Stimulated activated memory B cell treated with anti-CD40 and anti-IgM and Interleukin-4, amounts not matched to agents 10 μg/mL and 1 μg/mL and 100 μg/mL, for 72 hours (primary cell): ENCODE data around the gene GALNT2.
A peak's percentile ranks its signal among the peaks of the same experiment; 100 is the strongest.

Experiments used
- ATAC-seq: fragments of 150-1000 bp; cut with Tn5 transposase; 2 replicates; pipeline ENCODE4 v1.10.0; 2021
- H3K27ac Mint-ChIP-seq: one replicate; pipeline ENCODE4 v1.8.0; 2022; ENCODE audit warnings: mild to moderate bottlenecking, mixed read lengths
- H3K27me3 Mint-ChIP-seq: one replicate; pipeline ENCODE4 v1.8.0; 2022; ENCODE audit warnings: mixed read lengths
- H3K36me3 Mint-ChIP-seq: one replicate; pipeline ENCODE4 v1.8.0; 2022; ENCODE audit warnings: mixed read lengths
- H3K4me1 Mint-ChIP-seq: one replicate; pipeline ENCODE4 v1.8.0; 2022; ENCODE audit warnings: mixed read lengths
- H3K4me3 Mint-ChIP-seq: one replicate; pipeline ENCODE4 v1.8.0; 2022; ENCODE audit warnings: mild to moderate bottlenecking, moderate library complexity, mixed read lengths
- H3K9me3 Mint-ChIP-seq: one replicate; pipeline ENCODE4 v1.8.0; 2022; ENCODE audit warnings: mixed read lengths

GALNT2 gene

DNA sequence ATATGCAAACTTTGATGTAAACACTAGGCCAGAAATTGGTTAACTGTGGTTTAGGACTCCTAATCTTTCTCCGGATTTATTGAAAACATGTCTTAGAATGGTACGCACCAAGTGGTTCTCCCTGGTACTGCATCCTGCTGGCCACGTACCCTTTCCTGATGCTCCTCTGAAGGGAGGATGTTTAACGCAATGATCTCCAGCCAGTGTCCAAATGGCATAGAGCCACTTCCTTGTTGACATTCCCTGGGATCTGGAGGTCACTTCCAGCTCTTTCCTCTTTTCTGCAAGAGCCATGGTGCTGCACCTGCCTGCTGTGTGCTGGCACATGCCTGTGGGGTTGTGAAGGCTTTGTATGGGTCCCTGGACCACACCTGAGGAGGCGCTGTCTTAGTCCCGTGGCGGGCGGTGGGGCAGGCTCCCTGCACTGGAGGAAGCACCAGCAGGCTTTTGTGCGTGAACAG lies 53.9 kb downstream of the GALNT2 start:
- no peaks in the 10 kb centered on the region for H3K9me3 Mint-ChIP-seq
- peak overlapping the region; percentile 97 for H3K27ac Mint-ChIP-seq
- no peaks in the 10 kb centered on the region for H3K27me3 Mint-ChIP-seq
- peaks cover 18% of the 10 kb centered on the region for H3K36me3 Mint-ChIP-seq
- H3K4me1 Mint-ChIP-seq, result peaks cover 86% of the 10 kb centered on the region
- no peak for ATAC-seq
- H3K4me3 Mint-ChIP-seq, result no peak overlapping the region

DNA sequence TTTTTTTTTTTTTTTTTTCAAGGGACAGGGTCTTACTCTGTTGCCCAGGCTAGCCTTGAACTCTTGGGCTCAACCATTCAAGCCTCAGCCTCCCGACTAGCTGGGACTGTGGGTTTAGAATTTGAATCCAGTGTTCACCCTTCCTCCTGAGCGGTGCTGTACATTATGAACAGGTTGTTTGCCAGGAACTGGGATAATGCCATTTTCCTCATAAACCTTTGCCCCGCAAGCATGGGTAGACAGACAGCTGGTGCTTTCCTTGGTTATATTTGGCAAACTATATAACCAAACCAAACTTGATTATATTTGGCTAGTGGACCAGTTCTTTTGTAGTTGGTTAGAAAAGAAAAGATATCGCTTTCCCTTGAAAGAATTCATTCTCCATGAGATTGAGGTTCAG lies 54.9 kb downstream of the GALNT2 start:
- H3K4me1 Mint-ChIP-seq, result peaks cover 95% of the 10 kb centered on the region
- peak overlapping the region; percentile 97 for H3K27ac Mint-ChIP-seq

DNA sequence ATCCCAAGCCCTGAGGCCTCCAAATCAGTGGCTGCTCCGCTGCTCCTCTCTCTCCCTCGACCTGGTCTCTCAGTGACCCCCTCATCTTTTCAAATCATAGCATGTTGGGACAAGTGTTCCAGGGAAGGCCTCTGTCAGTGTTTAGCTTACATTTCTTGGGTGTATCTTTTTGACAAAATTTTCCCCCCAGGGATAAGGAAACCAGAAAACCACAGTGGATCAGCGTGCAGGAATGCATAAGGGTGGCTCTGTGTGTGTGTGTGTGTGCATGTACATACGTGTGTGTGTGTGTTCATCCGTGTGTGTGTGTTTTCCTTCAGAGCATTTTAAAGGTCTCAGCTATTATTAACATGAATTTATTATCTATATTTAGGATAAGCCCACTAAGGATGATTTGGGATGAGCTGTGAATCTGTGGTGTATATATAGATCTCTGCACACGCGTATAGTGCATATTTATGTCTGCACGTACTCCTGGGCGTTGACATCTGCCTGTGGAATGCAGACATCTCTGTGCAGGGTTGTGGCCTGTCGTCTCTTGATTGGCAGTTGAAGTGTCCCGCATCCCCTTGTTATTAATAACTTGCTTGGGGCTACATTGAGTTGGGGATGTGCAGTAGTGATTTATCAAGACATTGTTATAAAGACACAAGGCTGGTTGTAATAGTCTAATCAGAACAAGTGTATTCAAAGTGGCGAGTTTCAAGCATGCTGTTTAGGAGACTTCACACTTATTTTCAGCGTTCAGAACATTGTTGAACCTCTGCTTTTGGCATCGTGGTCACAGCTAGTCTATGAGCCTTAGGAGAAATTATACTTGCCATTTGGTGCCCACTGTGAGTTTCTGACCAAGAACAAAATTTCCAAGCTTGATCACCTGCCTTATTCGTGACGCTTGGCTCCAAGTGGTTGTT lies 55.6 kb downstream of the GALNT2 start:
- ATAC-seq, result no peak
- peaks cover 16% of the 10 kb centered on the region for H3K36me3 Mint-ChIP-seq
- H3K9me3 Mint-ChIP-seq, result no peaks in the 10 kb centered on the region
- H3K27ac Mint-ChIP-seq, result peak overlapping the region; percentile 97
- peak overlapping the region; percentile 66 for H3K4me3 Mint-ChIP-seq
- peaks cover 93% of the 10 kb centered on the region for H3K4me1 Mint-ChIP-seq
- no peaks in the 10 kb centered on the region for H3K27me3 Mint-ChIP-seq

More for the DNA sequence above, 54.9 kb downstream of the GALNT2 start:
- Mint-ChIP-seq H3K36me3 (peaks cover 16% of the 10 kb centered on the region), H3K27me3 (no peaks in the 10 kb centered on the region), H3K9me3 (no peaks in the 10 kb centered on the region), H3K4me3 (no peak overlapping the region)
- no peak for ATAC-seq

DNA sequence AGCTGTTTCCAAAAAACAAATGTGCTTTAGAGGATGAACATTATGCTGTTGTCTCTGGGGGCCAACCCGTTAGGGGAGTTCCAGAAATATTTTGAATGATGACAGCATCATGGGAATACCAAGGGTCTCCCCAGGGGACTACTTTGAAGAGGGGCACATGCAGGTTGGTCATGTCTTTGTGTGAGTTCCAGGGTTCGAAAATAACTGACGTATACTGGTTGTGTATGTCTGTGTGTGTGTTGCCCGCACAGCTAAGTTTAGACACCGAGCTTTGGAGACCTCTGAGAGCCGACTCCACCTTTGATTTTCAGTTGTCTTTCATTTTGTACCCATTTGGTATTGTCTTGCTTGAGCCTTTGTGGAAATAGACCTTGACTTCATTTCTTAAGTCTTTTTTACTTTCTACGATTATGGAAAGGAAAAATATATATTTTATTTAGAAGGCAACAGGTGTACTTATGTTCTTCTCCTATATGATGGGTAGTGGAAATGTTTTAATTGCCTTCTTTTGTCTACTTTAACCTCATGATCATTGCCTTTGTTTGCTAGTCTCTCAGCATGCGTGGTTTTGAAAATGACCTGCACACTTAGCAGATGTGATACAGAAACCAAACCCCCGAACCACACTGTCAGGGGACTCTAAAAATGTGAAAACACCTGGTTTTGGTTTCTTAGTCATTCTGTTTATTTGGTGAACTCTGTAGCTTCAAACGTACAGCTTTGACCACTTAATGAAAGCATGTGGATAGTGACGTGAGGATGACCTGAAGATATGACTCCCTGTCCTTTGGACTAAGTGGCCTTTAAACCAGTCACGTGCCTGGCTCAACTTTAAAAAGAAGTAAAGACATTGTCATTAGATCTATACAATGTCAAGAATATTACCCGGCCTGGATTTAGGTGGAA lies 56.5 kb downstream of the GALNT2 start:
- peak overlapping the region; percentile 97 for H3K27ac Mint-ChIP-seq
- H3K27me3 Mint-ChIP-seq, result no peaks in the 10 kb centered on the region
- H3K9me3 Mint-ChIP-seq, result no peaks in the 10 kb centered on the region
- H3K36me3 Mint-ChIP-seq, result peaks cover 16% of the 10 kb centered on the region
- ATAC-seq, result peak; percentile 93
- H3K4me1 Mint-ChIP-seq, result peaks cover 93% of the 10 kb centered on the region
- H3K4me3 Mint-ChIP-seq, result peak overlapping the region; percentile 66

DNA sequence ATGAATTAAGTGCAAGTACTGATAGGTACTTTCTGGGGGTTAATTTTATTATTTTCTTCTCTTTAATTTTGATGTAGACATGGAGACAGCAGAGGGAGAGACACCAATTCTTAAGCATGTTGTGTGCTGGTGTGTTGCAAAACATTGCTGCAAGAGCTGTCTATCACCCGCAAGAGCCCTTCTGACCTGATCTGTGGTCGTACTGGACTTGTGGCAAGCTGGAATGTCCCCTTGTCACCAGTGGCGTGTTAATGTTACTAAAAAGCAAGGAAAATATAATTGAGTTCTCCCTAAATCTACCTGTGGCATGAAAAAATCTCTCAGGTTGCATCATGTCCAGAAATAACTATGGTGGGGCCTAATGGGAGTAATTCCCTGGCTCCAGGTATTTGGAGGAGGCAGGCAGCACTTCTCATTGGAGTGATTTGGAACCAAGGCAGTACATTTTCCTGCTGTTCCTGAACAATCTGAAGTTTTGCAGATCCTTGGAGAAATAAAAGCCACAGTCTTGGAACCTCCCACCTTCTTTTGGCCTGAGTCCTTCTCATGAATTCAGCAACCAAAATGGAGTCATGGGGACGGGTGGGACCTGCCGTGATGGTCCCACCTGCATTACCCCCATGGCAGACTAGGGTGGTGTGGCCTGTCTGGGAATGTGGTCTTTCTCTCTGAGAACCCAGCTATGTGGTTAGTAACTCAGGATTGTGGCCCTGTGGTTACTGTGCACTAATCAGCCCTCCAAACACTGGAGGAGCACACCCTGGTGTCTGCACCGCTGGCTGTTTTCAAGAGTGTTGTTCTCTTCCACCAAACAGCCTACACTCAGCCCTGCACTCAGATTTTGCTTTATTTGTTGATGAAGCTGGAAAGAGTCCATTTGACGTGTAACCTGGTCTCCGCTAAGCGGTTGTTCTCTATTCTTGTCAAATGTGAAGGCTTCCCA lies 57.4 kb downstream of the GALNT2 start:
- Mint-ChIP-seq H3K4me3 (peak overlapping the region; percentile 66), H3K27ac (peak overlapping the region; percentile 97)
- ATAC-seq, result no peak

DNA sequence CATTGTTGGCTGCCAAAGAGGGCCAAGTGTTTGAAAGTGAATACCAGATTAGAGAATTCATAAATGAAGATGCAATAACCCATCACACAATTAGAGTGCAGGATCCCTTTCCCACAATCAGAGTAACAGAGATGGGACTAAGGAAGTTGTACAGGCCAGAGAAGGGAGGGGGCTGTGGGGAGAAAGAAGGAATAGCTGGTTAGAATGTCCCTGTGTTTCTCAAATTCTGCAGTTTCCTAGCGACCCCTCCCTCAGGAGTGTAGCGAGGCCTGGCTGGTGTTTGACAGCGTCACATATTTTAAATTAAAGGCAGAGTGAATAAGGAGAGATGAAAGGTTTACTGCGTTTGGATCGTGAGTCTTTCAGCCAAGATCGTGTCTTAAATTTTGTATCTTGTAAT lies 58.1 kb downstream of the GALNT2 start:
- ATAC-seq, result no peak
- Mint-ChIP-seq H3K9me3 (no peaks in the 10 kb centered on the region), H3K36me3 (peaks cover 18% of the 10 kb centered on the region), H3K27me3 (no peaks in the 10 kb centered on the region), H3K4me3 (no peak overlapping the region), H3K4me1 (peaks cover 84% of the 10 kb centered on the region), H3K27ac (peak overlapping the region; percentile 97)

More for the DNA sequence above, 57.4 kb downstream of the GALNT2 start:
- Mint-ChIP-seq H3K9me3 (no peaks in the 10 kb centered on the region), H3K27me3 (no peaks in the 10 kb centered on the region), H3K4me1 (peaks cover 86% of the 10 kb centered on the region), H3K36me3 (peaks cover 16% of the 10 kb centered on the region)

DNA sequence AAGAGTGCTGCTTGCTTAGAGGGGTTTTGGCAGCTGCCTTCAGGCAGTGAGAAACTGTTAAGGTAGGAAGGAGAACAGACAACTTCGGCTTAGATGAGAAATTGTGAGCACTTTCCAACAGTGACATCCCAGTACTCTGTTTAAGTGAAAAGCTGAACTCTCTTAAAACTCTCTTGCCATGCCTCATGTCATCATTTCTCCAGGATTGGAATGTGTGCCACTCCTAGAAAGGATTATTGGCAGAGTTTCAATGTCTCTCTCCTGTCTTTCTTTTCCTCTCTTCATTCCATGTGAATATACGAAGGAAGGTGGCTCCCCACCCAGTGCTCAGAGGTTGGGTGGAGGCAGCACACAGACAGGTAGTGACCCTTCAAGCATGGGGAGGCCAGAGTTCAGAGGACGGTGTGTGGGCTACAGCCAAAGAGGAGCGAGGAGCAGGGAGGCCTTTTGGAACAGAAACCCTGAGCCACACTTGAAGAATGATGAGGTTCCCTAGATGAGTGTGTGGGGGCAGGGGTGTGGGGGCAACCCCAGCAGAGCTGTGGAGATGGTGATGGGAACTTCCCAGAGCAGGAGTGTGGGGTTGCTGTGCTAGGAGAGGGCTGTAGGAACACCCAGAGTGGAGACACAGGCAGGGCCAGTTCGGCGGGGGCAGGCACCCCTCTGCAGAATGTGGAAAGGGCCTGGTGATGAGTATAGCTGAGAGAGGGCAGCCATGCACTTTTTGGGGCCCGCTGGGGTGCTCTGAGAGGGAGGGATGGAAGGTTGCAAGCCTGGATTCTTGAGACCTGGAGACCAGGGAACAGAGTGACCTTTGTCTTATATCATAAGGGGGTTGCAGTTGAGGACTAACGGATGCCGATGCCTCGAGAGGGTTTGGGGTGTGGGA lies 58.8 kb downstream of the GALNT2 start:
- Mint-ChIP-seq H3K36me3 (peaks cover 13% of the 10 kb centered on the region), H3K4me1 (peaks cover 83% of the 10 kb centered on the region), H3K27me3 (no peaks in the 10 kb centered on the region), H3K9me3 (no peaks in the 10 kb centered on the region), H3K27ac (peak overlapping the region; percentile 97), H3K4me3 (peak overlapping the region; percentile 27)
- no peak for ATAC-seq

DNA sequence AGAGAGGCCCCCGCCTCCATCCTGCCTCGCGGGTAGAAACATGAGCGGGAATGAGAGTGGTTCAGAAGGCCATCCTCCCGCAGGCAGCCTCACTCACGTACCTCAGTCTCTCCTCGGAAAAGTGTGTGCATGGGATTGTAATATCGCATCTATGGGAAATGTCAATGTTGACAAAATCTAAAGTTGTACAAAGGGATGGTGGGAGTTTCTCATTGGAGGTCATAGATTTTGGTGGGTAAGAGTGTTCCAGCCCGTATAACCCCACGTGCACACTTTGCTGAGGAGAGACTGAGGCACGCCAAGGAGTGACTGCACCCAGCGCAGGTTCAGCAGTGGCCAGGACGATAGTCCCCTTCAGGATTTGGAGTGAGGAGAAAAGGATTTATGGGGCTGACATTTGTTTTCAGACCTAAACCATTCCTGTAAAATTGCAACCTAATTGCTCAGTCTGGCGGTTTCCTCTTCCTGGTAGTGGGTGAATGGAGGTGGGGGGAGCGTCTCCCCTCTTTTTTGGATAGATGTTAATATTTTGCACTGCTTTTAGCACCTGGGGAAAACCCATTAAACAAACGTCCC lies 59.6 kb downstream of the GALNT2 start:
- ATAC-seq, result no peak
- H3K9me3 Mint-ChIP-seq, result no peaks in the 10 kb centered on the region
- peaks cover 80% of the 10 kb centered on the region for H3K4me1 Mint-ChIP-seq
- no peaks in the 10 kb centered on the region for H3K27me3 Mint-ChIP-seq
- H3K27ac Mint-ChIP-seq, result peak overlapping the region; percentile 97
- H3K4me3 Mint-ChIP-seq, result no peak overlapping the region
- H3K36me3 Mint-ChIP-seq, result peaks cover 6% of the 10 kb centered on the region

DNA sequence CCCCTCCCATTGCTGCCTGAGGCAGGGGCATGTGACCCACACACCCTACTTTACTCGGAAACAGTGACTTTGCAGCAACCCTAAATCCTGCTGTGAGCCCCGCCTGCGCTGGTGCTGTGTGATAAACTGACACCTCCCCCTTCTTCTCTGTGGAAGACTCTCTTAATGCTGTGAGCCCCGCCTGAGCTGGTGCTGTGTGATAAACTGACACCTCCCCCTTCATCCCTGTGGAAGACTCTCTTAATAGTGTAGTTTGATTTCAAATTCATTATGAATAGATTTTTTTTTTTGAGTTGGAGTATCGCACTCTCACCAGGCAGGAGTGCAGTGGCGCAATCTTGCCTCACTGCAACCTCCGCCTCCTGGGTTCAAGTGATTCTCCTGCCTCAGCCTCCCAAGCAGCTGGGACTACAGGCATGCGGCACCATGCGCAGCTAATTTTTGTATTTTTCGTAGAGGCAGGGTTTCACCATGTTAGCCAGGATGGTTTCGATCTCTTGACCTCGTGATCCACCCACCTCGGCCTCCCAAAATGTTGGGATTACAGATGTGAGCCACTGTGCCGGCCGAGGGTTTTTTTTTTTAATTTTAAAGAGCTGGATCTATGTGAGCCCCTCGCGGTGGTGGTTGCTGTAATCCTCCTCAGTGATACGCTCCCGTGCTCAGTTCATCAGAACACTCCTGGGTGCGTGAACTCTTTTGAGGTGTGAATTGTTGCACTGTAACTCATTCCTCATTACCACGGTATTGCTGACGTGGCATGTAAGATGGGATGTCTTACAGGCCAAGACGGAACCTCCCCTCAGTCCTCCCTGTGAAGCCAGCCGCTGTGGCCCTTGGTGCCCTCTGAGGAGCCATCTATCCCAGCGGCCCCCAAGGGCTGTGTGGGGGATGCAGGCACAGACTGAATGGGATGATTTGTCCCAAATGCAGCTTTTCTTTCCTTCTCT lies 60.3 kb downstream of the GALNT2 start:
- Mint-ChIP-seq H3K27me3 (no peaks in the 10 kb centered on the region), H3K4me3 (no peak overlapping the region), H3K36me3 (peaks cover 6% of the 10 kb centered on the region), H3K4me1 (peaks cover 80% of the 10 kb centered on the region), H3K9me3 (no peaks in the 10 kb centered on the region), H3K27ac (peak overlapping the region; percentile 97)
- ATAC-seq, result no peak

DNA sequence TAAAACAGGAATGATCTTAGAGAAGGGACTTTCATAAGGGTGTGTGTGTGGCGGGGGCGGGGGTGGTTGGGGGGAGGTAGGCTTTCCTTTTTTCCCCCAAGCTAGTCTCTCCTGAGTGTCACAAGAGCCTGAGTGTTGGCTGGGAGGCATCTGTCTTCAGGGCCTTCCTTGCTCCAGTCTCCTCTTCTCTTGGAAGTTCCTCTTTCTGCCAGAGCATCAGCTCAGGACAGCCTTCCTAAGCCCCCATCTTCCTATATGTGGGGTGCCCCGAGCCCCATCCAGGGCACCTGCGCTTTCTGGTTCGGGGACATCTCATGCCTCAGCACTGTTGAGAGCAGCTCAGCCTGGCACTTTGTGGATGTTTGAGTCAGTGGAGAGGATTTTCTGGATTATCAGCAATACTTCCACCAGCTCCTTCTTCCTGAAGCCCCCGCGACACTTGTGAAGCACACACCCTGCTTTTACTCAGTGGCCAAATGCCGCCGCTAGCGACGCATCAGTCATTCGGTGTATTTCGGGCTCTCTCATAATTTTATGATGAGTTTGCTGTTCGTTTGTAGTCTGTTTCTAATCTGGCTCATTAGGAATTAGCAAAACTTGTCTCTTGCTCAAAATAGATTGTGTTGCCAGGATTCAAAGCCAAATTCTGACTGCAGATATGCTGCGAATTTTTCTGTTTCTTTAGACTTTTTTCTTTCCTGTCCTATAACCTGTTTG lies 61.7 kb downstream of the GALNT2 start:
- Mint-ChIP-seq H3K9me3 (no peaks in the 10 kb centered on the region), H3K4me3 (no peak overlapping the region), H3K27ac (peak overlapping the region; percentile 46), H3K36me3 (peaks cover 6% of the 10 kb centered on the region), H3K27me3 (no peaks in the 10 kb centered on the region), H3K4me1 (peaks cover 80% of the 10 kb centered on the region)
- no peak for ATAC-seq

DNA sequence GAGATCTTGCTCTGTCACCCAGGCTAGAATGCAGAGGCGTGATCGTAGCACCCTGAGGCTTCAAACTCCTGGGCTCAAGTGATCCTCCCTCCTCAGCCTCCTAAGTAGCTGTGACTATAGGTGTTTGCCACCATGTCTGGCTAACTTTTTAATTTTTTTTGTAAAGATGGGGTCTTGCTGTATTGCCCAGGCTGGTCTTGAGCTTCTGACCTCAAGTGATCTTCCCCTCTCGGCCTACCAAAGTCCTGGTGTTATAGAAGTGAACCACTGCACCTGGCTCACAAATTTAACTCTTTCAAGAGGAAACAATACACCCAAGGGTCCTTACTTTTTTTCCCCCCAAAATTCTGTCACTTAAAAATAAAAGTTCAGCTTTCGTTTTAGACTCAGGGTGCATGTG lies 62.3 kb downstream of the GALNT2 start:
- H3K9me3 Mint-ChIP-seq, result no peaks in the 10 kb centered on the region
- H3K27ac Mint-ChIP-seq, result peak overlapping the region; percentile 46
- no peak for ATAC-seq
- no peak overlapping the region for H3K4me3 Mint-ChIP-seq
- peaks cover 12% of the 10 kb centered on the region for H3K36me3 Mint-ChIP-seq
- H3K4me1 Mint-ChIP-seq, result peaks cover 80% of the 10 kb centered on the region
- no peaks in the 10 kb centered on the region for H3K27me3 Mint-ChIP-seq
